ENCODE data around the gene UBAP2L. TPM values are rescaled to one million over a fixed set of nuclear protein-coding genes. Genes with fewer than 3 reads are reported as not detected.
A peak's percentile ranks its signal among the peaks of the same experiment; 100 is the strongest.

Gene UBAP2L
- total and polyA plus RNA-seq, 10 of the 15 experiments (the other 5 are each of a cell fraction or from before 2014, with no cell fraction given): 49.9 to 198 (median 152) TPM

GRCh38 chr1:154272217-154272998 is 51.7 kb downstream of the UBAP2L start, which contains the start of gene HAX1 (continued):
- TF ChIP-seq TARDBP (IDR thresholded peaks at IDR 0.05; ENCODE audit: borderline replicate concordance) (peak; percentile 44; the same call in 1 of the 2 replicates), TAF1 (IDR thresholded peaks at IDR 0.05; ENCODE audit: borderline replicate concordance, low read depth, low read length) (peak; percentile 91), TCF7 (IDR thresholded peaks at IDR 0.05; ENCODE audit: borderline replicate concordance) (peak; percentile 46; the same call in 1 of the 2 replicates), CBX3 (IDR thresholded peaks at IDR 0.05; ENCODE audit: borderline replicate concordance, low read depth) (no peak), RAD51 (IDR thresholded peaks at IDR 0.05) (no peak), HDGF (IDR thresholded peaks at IDR 0.05) (no peak), NR2C1 (IDR thresholded peaks at IDR 0.05) (no peak), ZNF384 (IDR thresholded peaks at IDR 0.05; ENCODE audit: borderline replicate concordance, low read depth, low read length) (no peak), EED (IDR thresholded peaks at IDR 0.05; ENCODE audit: low read depth) (peak; percentile 33; the same call in 1 of the 2 replicates), GABPA (IDR thresholded peaks at IDR 0.05; ENCODE audit: low read depth) (peak; percentile 63; the same call in 1 of the 2 replicates), JUND (IDR thresholded peaks at IDR 0.05; ENCODE audit: low read depth, low read length) (no peak), USF2 (IDR thresholded peaks at IDR 0.05; ENCODE audit: borderline replicate concordance, low read depth, low read length) (no peak), RBBP5 (conservative IDR thresholded peaks at IDR 0.05) (no peak)
- TF ChIP-seq, protein P1, sequence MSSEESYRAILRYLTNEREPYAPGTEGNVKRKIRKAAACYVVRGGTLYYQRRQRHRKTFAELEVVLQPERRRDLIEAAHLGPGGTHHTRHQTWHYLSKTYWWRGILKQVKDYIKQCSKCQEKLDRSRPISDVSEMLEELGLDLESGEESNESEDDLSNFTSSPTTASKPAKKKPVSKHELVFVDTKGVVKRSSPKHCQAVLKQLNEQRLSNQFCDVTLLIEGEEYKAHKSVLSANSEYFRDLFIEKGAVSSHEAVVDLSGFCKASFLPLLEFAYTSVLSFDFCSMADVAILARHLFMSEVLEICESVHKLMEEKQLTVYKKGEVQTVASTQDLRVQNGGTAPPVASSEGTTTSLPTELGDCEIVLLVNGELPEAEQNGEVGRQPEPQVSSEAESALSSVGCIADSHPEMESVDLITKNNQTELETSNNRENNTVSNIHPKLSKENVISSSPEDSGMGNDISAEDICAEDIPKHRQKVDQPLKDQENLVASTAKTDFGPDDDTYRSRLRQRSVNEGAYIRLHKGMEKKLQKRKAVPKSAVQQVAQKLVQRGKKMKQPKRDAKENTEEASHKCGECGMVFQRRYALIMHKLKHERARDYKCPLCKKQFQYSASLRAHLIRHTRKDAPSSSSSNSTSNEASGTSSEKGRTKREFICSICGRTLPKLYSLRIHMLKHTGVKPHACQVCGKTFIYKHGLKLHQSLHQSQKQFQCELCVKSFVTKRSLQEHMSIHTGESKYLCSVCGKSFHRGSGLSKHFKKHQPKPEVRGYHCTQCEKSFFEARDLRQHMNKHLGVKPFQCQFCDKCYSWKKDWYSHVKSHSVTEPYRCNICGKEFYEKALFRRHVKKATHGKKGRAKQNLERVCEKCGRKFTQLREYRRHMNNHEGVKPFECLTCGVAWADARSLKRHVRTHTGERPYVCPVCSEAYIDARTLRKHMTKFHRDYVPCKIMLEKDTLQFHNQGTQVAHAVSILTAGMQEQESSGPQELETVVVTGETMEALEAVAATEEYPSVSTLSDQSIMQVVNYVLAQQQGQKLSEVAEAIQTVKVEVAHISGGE (CRISPR knock-in tag; IDR thresholded peaks at IDR 0.05): no peak
- TF ChIP-seq, protein P2, sequence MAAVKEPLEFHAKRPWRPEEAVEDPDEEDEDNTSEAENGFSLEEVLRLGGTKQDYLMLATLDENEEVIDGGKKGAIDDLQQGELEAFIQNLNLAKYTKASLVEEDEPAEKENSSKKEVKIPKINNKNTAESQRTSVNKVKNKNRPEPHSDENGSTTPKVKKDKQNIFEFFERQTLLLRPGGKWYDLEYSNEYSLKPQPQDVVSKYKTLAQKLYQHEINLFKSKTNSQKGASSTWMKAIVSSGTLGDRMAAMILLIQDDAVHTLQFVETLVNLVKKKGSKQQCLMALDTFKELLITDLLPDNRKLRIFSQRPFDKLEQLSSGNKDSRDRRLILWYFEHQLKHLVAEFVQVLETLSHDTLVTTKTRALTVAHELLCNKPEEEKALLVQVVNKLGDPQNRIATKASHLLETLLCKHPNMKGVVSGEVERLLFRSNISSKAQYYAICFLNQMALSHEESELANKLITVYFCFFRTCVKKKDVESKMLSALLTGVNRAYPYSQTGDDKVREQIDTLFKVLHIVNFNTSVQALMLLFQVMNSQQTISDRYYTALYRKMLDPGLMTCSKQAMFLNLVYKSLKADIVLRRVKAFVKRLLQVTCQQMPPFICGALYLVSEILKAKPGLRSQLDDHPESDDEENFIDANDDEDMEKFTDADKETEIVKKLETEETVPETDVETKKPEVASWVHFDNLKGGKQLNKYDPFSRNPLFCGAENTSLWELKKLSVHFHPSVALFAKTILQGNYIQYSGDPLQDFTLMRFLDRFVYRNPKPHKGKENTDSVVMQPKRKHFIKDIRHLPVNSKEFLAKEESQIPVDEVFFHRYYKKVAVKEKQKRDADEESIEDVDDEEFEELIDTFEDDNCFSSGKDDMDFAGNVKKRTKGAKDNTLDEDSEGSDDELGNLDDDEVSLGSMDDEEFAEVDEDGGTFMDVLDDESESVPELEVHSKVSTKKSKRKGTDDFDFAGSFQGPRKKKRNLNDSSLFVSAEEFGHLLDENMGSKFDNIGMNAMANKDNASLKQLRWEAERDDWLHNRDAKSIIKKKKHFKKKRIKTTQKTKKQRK (IDR thresholded peaks at IDR 0.05; ENCODE audit: low read depth, low read length): no peak
- TF ChIP-seq, protein P3, sequence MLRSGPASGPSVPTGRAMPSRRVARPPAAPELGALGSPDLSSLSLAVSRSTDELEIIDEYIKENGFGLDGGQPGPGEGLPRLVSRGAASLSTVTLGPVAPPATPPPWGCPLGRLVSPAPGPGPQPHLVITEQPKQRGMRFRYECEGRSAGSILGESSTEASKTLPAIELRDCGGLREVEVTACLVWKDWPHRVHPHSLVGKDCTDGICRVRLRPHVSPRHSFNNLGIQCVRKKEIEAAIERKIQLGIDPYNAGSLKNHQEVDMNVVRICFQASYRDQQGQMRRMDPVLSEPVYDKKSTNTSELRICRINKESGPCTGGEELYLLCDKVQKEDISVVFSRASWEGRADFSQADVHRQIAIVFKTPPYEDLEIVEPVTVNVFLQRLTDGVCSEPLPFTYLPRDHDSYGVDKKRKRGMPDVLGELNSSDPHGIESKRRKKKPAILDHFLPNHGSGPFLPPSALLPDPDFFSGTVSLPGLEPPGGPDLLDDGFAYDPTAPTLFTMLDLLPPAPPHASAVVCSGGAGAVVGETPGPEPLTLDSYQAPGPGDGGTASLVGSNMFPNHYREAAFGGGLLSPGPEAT (IDR thresholded peaks at IDR 0.05; ENCODE audit: low read depth): peak; percentile 99
- TF ChIP-seq, protein P4, sequence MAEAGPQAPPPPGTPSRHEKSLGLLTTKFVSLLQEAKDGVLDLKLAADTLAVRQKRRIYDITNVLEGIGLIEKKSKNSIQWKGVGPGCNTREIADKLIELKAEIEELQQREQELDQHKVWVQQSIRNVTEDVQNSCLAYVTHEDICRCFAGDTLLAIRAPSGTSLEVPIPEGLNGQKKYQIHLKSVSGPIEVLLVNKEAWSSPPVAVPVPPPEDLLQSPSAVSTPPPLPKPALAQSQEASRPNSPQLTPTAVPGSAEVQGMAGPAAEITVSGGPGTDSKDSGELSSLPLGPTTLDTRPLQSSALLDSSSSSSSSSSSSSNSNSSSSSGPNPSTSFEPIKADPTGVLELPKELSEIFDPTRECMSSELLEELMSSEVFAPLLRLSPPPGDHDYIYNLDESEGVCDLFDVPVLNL (IDR thresholded peaks at IDR 0.05; ENCODE audit: low read depth, low read length): 0 out of 2 replicates have a peak, but pooled peaks have one; percentile 6
